Endothelial cell of umbilical vein (primary cell): Measurements from ENCODE around the gene RASL11A. TPM values are rescaled to one million over a fixed set of nuclear protein-coding genes. Genes with fewer than 3 reads are reported as not detected.
"Not testable (repeated sequence)": the region's sequence is repeated elsewhere in the genome, so short reads cannot be mapped to it uniquely, and the experiment has no call there.

Source experiments
- BruUV-seq: library from RNA; stranded (reverse); fragments of 400-500 nt; replicated peaks from 2 replicates; lab custom pipeline; 2021; lab: Mats Ljungman, UMichigan
- CTCF ChIA-PET: fragments of 300-600, 350-600 bp; sonication (Branson Sonifier 250); formaldehyde crosslinking; loops from one replicate; lab custom pipeline; 2021; ENCODE audit warnings: antibody characterized with exemption, inconsistent platforms; lab: Charles Lee
- POLR2A ChIA-PET: fragments of 300-600, 350-600 bp; sonication (Branson Sonifier 250); formaldehyde crosslinking; loops from one replicate; lab custom pipeline; 2021; ENCODE audit warnings: antibody characterized with exemption, inconsistent platforms; lab: Charles Lee
- DNase-seq: peaks from one replicate; pipeline ENCODE4 v3.0.0-alpha.2; 2011; ENCODE audit warnings: low read depth, low spot score
- FAIRE-seq: peaks from 2 replicates; lab custom pipeline; 2011; peaks lifted over from hg19 to GRCh38; lab: Jason Lieb, UNC
- H2AFZ ChIP-seq: 2 replicates; pipeline ENCODE4 v1.6.0; 2012; ENCODE audit warnings: low read depth, low read length, control low read depth, inconsistent platforms
- H3K27ac ChIP-seq: 2 replicates; pipeline ENCODE4 v1.5.1; 2011; ENCODE audit warnings: low read depth, mild to moderate bottlenecking, control low read depth, low read length, moderate library complexity; ENCODE audit not compliant: insufficient read depth
- H3K27me3 ChIP-seq, 2 experiments: 2 replicates each; pipeline versions ENCODE4 v1.6.0 to v1.6.1; 2011; ENCODE audit warnings: low read length in 2 of 2, mixed read lengths in 1 of 2; ENCODE audit not compliant: control insufficient read depth in 2 of 2, insufficient read depth in 2 of 2
- H3K36me3 ChIP-seq, 2 experiments: 2 replicates in 1 of 2; 3 replicates in 1 of 2; pipeline ENCODE4 v1.5.1; 2011; ENCODE audit warnings: low read length in 2 of 2, mild to moderate bottlenecking in 1 of 2, moderate library complexity in 1 of 2; ENCODE audit not compliant: control insufficient read depth in 2 of 2, insufficient read depth in 2 of 2; ENCODE audit errors: extremely low read depth in 1 of 2
- H3K4me1 ChIP-seq: 3 replicates; pipeline ENCODE4 v1.5.1; 2011; ENCODE audit warnings: mild to moderate bottlenecking, low read length; ENCODE audit not compliant: control insufficient read depth, insufficient read depth; ENCODE audit errors: extremely low read depth
- H3K4me2 ChIP-seq: 2 replicates; pipeline ENCODE4 v1.6.1; 2011; ENCODE audit warnings: low read length, control low read depth, mixed read lengths; ENCODE audit not compliant: insufficient read depth
- H3K4me3 ChIP-seq, 3 experiments: fragments of 200-600 bp in 1 of 3; sonication (generic), shearing (Covaris generic) in 1 of 3; replicated peaks in 1 of 3; 2 replicates each; pipeline ENCODE4 v1.5.1; 2011 to 2016; ENCODE audit warnings: control low read depth in 3 of 3, low read length in 3 of 3, mild to moderate bottlenecking in 2 of 3, inconsistent platforms in 1 of 3, low read depth in 1 of 3, moderate library complexity in 1 of 3; ENCODE audit not compliant: insufficient read depth in 1 of 3
- H3K79me2 ChIP-seq: 2 replicates; pipeline ENCODE4 v1.6.0; 2012; ENCODE audit warnings: low read length, inconsistent platforms; ENCODE audit not compliant: control insufficient read depth, insufficient read depth
- H3K9ac ChIP-seq: replicated peaks from 2 replicates; pipeline ENCODE3; 2011; ENCODE audit warnings: low read length, control low read depth; ENCODE audit not compliant: insufficient read depth; ENCODE audit errors: extremely low read depth
- H3K9me1 ChIP-seq: replicated peaks from 3 replicates; pipeline ENCODE4 v1.6.0; 2011; ENCODE audit warnings: mild to moderate bottlenecking, low read length; ENCODE audit not compliant: control insufficient read depth, insufficient read depth; ENCODE audit errors: extremely low read depth
- H3K9me3 ChIP-seq: replicated peaks from 2 replicates; pipeline ENCODE4 v1.5.1; 2012; ENCODE audit warnings: low read length, inconsistent platforms; ENCODE audit not compliant: control insufficient read depth, insufficient read depth
- H4K20me1 ChIP-seq: replicated peaks from 2 replicates; pipeline ENCODE3; 2011; ENCODE audit warnings: mild to moderate bottlenecking, low read length; ENCODE audit not compliant: control insufficient read depth, insufficient read depth; ENCODE audit errors: extremely low read depth
- EZH2 ChIP-seq: IDR thresholded peaks from 2 replicates; pipeline ENCODE4 v1.6.1; 2012; ENCODE audit warnings: borderline replicate concordance, low read depth, mild to moderate bottlenecking, moderate library complexity, low read length, inconsistent platforms; ENCODE audit not compliant: severe bottlenecking
- GATA2 ChIP-seq: IDR thresholded peaks from 2 replicates; pipeline ENCODE4 v1.7.0; 2011; ENCODE audit warnings: low read depth, mild to moderate bottlenecking, moderate library complexity, mixed read lengths, low read length; ENCODE audit not compliant: insufficient read length, insufficient read depth
- POLR2AphosphoS5 ChIP-seq: IDR thresholded peaks from 2 replicates; pipeline ENCODE4 v1.6.1; 2012; ENCODE audit warnings: low read depth, mild to moderate bottlenecking, control low read depth, low read length, moderate library complexity; ENCODE audit not compliant: insufficient read depth
- dilution Hi-C: fragments of 300-500 bp; cut with MboI; formaldehyde crosslinking; loops from one replicate; pipeline ENCODE4 v1.15.0; 2019; ENCODE audit warnings: low sequenced_read_pairs; ENCODE audit not compliant: extremely low pct_ligation_motif_present
- intact Hi-C: fragments of 100-400 bp; cut with micrococcal nuclease; formaldehyde crosslinking; loops from one replicate; pipeline ENCODE4 v1.10.0; 2022
- polyA plus RNA-seq, 4 experiments: library from polyadenylated mRNA; depleted of rRNA in 3 of 4; stranded (reverse) in 3 of 4; unstranded in 1 of 4; fragments of >200 nt; gene quantifications; 2 replicates each; pipeline versions ENCODE4 v1.2.1 to v1.2.3, GENCODE V29; 2011 to 2012; ENCODE audit warnings: missing spikeins in 1 of 4
- total RNA-seq: library from RNA; stranded (reverse); gene quantifications from 2 replicates; pipeline ENCODE4 v1.2.3, GENCODE V29; 2021

Gene RASL11A
- total and polyA plus RNA-seq, 2 donors (not counting 3 experiments of a cell fraction or from before 2014, with no cell fraction given) = 1.2 to 1.3 TPM

- H3K27ac ChIP-seq = no peak overlapping the region
- H2AFZ ChIP-seq = no peak overlapping the region
- no peaks in the 10 kb centered on the region for H3K36me3 ChIP-seq
- DNase-seq (no peak), FAIRE-seq (no peak)
- TF ChIP-seq GATA2 = no peak
- TF ChIP-seq POLR2AphosphoS5 = no peak
- TF ChIP-seq EZH2 = no peak
- H3K4me1 ChIP-seq = no peaks in the 10 kb centered on the region
- no peak overlapping the region for H3K4me2 ChIP-seq
- no peaks in the 10 kb centered on the region for H3K9me3 ChIP-seq
- H4K20me1 ChIP-seq = no peaks in the 10 kb centered on the region
- dilution Hi-C loops = no loop called here
- CTCF ChIA-PET = no interaction called here
- no peak overlapping the region for H3K4me3 ChIP-seq
- H3K9ac ChIP-seq = no peak overlapping the region
- BruUV-seq = no TSS peak
- intact Hi-C loops = no loop called here
- H3K79me2 ChIP-seq = no peaks in the 10 kb centered on the region
- H3K9me1 ChIP-seq = no peaks in the 10 kb centered on the region
- peaks cover 4 to 7% of the 10 kb centered on the region in 2 experiments for H3K27me3 ChIP-seq
- POLR2A ChIA-PET = no interaction called here
Observed at GRCh38 chr13:27290715-27291114, 20.1 kb downstream of the RASL11A start.

GRCh38 chr13:27291967-27292366, 21.3 kb downstream of the RASL11A start:
- H3K27me3 ChIP-seq, H3K4me3 ChIP-seq, POLR2A ChIA-PET, H2AFZ ChIP-seq, H3K36me3 ChIP-seq, DNase-seq, intact Hi-C loops, H3K9me1 ChIP-seq, H3K79me2 ChIP-seq, FAIRE-seq, H3K4me2 ChIP-seq, H4K20me1 ChIP-seq, H3K4me1 ChIP-seq, BruUV-seq, dilution Hi-C loops, H3K9ac ChIP-seq, H3K9me3 ChIP-seq, H3K27ac ChIP-seq: not testable (repeated sequence)
- CTCF ChIA-PET = interaction anchor here (0.6 to 1.1 kb wide), 2 partner anchors 12 to 379 kb away, joined by 4 read pairs; no protein-coding TSS in a partner anchor
